Stimulated activated CD8-positive, alpha-beta memory T cell treated with anti-CD3 and anti-CD28 coated beads, Interleukin-12 subunit alpha, Interleukin-12 subunit beta, amount 100 ng/mL, for 4 hours (primary cell): ENCODE measurements around the gene SMURF1.

Source experiments
- DNase-seq: peaks from one replicate; pipeline ENCODE4 v3.0.0-alpha.2; 2020; ENCODE audit warnings: low read depth

SMURF1 gene

GRCh38 chr7:99005776-99006175 lies 138.1 kb downstream of the SMURF1 start:
- DNase-seq: no peak

DNA sequence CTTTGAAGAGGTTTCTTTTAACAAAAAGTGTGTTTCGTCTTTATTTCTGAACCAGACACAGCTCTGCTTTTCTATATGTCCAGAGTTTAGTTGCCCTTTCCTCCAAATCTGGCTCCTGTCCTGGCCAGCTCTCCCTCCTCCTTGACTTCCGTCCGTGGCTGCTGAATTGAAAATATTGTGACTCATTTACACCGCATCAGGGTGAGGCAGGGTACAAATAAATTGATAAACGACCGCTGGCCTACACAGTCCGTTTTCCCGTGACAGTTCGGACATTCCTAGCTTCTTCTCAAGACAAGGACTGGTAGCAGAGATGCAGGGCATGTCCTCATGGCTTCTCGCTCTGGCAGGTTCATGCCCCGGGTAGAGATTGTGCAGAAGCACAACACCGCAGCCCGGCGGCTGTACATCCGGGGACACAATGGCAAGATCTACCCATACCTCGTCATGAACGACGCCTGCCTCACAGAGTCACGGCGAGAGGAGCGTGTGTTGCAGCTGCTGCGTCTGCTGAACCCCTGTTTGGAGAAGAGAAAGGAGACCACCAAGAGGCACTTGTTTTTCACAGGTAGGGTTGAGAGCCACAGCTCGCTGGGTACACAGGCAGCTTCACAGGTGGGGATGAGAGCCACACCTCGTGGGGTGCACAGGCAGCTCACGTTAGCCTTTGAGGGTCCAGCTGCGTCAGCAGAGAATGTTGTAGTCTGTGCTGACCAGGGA lies 139.0 kb downstream of the SMURF1 start:
- DNase-seq: no peak

DNA sequence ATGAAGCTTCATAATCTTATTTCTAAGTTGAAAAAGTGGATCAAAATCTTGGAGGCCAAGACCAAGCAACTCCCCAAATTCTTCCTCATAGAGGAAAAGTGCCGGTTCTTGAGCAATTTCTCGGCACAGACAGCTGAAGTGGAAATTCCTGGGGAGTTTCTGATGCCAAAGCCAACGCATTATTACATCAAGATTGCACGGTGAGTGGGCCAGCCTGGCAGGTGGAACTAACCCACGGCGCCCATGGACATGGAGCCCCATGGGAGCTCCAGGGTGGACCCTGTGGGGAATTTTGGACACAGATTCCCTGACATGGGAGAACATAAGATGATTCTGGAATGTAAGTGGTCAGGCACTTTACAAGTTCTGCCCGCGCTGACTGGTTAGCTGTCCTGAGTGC lies 139.7 kb downstream of the SMURF1 start:
- DNase-seq: no peak

- DNase-seq: no peak
Measured at GRCh38 chr7:99003419-99003818, 140.5 kb downstream of the SMURF1 start.

DNA sequence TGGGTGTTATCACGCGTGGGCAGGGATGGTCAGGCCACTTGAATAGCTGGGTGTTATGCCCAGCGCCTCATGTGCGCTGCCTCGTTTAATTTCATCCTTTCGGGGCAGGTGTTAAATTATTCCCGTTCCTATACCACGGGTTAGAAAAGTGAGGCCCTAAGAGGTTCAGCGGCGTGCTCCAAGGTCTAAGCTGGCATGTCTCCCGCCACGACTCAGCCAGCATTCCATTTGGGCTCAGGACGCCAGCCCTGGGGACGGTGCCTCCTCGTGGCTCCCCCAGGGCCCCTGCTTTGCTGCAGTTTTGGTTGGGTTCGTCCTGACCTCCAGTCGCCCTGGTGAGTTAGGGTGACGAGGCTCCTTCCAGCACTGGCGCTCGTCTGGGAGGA lies 141.1 kb downstream of the SMURF1 start:
- no peak for DNase-seq

- no peak for DNase-seq
Measured at GRCh38 chr7:99002148-99002826, 141.6 kb downstream of the SMURF1 start.

- DNase-seq: no peak
Measured at GRCh38 chr7:99001482-99002147, 142.3 kb downstream of the SMURF1 start.

GRCh38 chr7:99000904-99001465 lies 142.9 kb downstream of the SMURF1 start:
- DNase-seq: no peak

- no peak for DNase-seq
Measured at GRCh38 chr7:99000196-99000903, 143.6 kb downstream of the SMURF1 start.

GRCh38 chr7:98998821-98999725 lies 144.8 kb downstream of the SMURF1 start:
- DNase-seq: no peak

GRCh38 chr7:98997846-98998245 lies 146.1 kb downstream of the SMURF1 start:
- DNase-seq: no peak

DNA sequence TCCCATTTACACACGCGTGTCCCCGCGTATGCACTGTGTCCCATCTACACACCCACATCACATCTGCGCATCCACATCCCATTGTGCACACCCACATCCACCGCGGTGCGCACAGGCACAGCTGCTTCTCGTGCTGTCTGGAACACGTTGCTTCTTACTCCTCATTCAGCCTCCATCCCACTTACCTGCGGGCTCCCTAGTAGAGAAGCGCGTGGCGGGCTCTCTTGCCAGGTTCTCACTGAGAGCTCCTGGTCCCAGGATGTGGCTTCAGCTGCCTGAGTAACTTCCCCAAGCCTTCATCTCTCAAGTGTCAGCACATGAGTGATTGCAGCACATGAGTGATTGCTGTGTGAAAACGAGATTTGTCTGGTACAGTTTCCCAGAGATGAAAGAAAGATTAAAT lies 147.8 kb downstream of the SMURF1 start:
- no peak for DNase-seq

DNA sequence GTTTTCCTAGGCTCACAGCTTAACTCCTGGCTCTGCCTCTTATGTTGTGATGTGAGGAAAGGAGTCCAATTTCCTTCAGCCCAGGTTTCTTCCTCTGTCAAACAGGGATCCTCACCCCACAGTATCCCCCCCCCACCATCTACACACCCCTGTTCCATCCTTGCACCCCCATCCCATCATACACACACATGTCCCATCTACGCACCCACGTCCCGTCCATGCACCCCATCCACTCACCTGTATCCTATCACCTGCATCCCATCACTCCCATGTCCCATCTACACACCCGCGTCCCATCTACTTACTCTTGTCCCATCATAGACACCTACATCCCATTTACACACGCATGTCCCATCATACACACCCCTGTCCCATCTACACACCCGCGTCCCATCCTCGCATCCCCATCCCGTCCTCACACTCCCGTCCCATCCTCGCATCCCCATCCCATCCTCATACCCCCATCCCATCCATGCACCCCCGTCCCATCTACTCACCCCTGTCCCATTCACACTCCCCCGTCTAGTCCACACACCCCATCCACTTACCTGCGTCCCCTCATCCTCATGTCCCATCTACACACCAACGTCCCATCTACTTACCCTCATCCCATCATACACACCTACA lies 148.3 kb downstream of the SMURF1 start:
- DNase-seq: no peak

DNA sequence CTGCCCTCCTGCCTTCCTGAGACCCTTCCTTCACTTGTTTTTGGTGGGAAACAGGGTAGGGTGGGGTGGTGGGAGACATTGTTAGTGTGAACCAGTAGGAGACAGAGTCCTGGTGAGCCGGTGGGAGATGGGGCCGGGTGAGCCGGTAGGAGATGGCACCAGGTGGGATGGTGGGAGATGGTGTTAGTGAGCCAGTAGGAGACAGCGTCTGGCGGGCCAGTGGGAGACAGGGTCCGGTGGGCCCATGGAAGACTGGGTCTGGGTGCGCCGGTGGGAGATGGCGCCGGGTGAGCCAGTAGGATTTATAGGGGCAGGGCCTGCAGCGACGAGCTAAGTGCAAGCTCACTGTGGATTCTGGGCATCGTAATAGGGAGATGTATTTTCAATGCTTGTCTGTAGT lies 148.8 kb downstream of the SMURF1 start:
- no peak for DNase-seq

DNA sequence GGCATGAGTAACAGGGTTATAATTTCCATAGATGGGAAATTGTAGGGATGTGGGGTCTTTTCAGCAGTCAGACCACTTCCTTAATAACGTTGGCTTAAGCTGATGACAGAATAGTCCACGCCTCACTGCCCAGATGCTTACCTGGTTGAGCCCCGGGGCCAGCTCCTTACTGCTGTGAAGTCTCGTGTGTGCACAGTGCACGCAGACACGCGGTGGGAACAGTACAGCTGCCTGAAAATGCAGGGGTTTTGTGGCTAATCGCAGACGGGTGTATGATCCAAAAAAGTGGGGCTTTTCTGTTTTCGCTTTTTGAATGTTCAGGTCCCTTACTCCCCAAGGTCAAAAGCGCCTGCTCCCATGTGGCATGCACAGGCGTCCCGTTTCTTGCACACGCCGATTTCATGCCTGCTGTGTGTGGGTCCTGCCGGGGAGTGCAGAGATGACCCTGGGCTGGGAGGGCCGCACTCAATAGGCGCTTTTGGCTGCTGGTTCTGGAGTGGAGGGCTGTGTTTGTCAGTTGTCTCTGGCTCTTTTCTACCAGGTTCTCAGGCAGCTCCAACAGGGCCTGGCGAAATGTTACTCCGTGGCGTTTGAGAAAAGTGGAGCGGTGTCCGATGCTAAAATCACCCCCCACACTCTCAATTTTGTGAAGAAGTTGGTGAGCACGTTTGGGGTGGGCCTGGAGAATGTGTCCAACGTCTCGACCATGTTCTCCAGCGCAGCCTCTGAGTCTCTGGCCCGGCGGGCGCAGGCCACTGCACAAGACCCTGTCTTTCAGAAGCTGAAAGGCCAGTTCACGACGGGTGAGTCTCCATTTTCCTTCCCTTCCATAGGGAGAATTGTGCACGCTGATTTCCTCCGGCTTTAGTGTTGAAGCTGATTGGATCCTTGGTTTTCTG lies 149.6 kb downstream of the SMURF1 start:
- no peak for DNase-seq

DNA sequence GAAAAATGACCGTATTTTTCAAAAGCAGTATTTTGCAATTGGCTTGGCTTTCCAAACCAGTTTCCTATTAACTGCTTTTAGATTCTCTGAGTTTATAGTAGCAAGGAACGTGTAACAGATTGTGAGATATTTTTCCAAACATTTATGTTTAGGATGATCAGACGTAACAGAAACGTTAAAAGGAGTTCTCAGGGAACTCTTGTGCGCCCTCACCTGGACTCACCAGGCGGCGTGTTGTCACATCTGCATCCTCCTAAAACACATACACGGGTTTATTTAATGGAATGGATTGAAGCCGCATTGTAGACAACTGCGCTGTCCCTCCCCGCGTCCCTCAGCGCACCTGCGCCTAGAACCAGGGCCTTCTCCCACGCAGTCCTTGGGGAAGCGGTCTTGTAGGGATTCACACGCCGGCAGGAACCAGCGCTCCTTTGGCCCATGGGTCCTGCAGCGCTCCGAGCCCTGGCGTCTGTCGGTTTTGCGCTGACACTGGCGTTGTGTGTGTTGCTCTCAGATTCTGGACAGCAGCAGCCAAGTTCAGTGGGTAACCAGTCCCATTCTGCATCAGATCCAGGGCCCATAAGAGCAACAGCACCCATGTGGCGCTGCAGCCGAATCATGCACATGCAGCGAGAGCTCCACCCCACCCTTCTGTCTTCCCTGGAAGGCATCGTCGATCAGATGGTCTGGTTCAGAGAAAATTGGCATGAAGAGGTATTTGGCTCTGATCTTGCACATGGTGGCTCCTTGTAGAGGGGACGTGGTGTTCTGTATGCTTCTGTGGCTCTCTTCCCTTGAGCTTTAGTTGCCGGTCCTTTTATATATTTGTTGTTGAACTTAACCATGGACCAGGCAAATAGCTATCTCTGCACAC lies 150.6 kb downstream of the SMURF1 start:
- DNase-seq: no peak

- DNase-seq: no peak
Measured at GRCh38 chr7:98992076-98992475, 151.8 kb downstream of the SMURF1 start.

GRCh38 chr7:98991141-98991540 lies 152.8 kb downstream of the SMURF1 start:
- no peak for DNase-seq

- DNase-seq: no peak
Measured at GRCh38 chr7:98990356-98990755, 153.6 kb downstream of the SMURF1 start.
